ENCODE data around the gene TOB1.

TOB1 gene

DNA sequence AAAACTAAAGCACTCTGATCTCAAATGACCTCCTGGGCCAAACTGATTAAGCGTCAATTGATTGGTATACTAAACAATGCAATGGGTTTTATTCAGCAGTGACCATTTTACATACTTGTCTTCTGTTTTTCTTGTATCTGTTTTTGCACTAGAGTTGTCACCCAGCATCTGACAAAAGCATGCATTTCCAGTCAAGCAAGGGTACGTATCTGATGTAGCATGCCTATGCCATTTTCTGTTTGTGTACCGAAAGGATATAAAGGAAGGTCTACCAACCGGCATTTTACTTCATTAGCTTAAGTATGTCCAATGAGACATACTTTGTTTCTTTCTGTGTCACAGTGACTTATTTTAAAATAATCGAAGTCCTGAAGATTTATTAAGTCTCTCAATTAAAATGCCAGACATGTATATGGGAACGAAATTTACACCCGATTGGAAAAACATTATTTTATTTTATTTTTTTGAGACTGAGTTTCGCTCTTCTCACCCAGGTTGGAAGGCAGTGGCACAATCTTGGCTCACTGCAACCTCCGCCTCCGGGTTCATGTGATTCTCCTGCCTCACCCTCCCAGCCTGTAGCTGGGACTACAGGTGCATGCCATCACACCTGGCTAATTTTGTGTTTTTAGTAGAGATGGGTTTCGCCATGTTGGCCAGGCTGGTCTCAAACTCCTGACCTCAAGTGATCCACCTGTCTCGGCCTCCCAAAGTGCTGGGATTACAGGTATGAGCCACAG lies 7.5 kb downstream of the TOB1 start:
- no peak overlapping the region for H3K4me3 ChIP-seq (ENCODE audit: insufficient read depth, low read depth, low read length)
- WGBS, 2 experiments: 91 to 94% methylated on average over 12 of the region's 12 CpGs

DNA sequence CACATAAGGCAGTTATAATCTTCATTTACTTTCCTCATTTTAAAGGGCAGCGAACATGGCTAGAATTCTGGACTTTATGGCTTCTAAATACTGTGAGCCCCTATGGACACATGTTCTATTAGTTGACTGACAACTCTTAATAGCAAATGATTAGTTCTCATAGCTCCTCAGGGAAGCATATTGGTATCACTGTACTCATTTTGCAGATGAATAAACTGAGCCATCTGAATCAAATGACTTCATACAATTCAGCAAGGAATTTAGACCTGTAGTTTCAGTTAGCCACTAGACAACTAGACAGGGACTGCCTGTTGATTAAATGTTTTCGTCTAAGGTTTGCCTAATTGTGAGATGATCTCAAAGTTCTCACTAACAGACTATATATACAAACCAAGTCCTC lies 9.7 kb downstream of the TOB1 start:
- no peaks in the 10 kb centered on the region for H3K9me3 ChIP-seq (ENCODE audit: control insufficient read depth, low read length)
- WGBS, 2 experiments: 95 to 98% methylated on average over 2 of the region's 2 CpGs
- H3K36me3 ChIP-seq (ENCODE audit: control insufficient read depth, insufficient read depth, low read length): no peaks in the 10 kb centered on the region
- H3K27me3 ChIP-seq (ENCODE audit: control insufficient read depth, insufficient read depth, low read length, poor library complexity, severe bottlenecking): no peaks in the 10 kb centered on the region
- no peaks in the 10 kb centered on the region for H3K4me1 ChIP-seq (ENCODE audit: control insufficient read depth, insufficient read depth, low read length)
- H3K4me3 ChIP-seq (ENCODE audit: insufficient read depth, low read depth, low read length): no peak overlapping the region
- no peak overlapping the region for H3K27ac ChIP-seq (ENCODE audit: insufficient read depth, low read depth, low read length, poor library complexity, severe bottlenecking)

More for the DNA sequence above, 7.5 kb downstream of the TOB1 start:
- Histone ChIP-seq H3K9me3 (ENCODE audit: control insufficient read depth, low read length) (no peaks in the 10 kb centered on the region), H3K27ac (ENCODE audit: insufficient read depth, low read depth, low read length, poor library complexity, severe bottlenecking) (no peak overlapping the region), H3K36me3 (ENCODE audit: control insufficient read depth, insufficient read depth, low read length) (peaks cover 5% of the 10 kb centered on the region), H3K4me1 (ENCODE audit: control insufficient read depth, insufficient read depth, low read length) (peaks cover 6% of the 10 kb centered on the region), H3K27me3 (ENCODE audit: control insufficient read depth, insufficient read depth, low read length, poor library complexity, severe bottlenecking) (no peaks in the 10 kb centered on the region)

DNA sequence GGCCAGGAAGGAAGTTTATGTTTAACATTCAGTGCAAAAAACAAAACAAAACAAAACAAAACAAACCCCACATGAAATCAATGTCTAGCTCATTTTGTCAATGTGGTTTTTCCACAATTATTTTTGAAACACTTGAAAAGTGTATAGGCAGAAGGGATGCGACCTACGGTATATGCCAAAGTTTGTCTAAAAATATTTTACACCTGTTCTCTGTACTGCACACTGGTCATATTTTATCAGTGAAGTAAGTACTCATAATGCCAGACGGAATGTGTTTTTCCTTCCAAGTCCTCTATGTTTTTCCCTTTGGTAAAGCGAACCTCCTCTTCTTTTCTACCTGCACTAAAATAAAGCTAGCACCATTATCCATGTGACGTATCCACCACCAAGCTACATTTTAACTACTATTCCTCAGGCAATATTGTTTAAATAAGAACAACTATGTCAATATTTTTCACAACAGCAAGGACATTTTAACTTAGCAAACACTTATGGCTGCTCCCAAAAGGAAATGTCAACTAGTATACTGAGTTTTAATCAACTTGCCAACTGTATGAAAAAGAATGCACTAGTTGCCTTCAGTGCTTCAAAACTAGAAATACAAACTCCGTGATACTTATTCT lies 10.3 kb downstream of the TOB1 start:
- Histone ChIP-seq H3K27ac (ENCODE audit: insufficient read depth, low read depth, low read length, poor library complexity, severe bottlenecking) (no peak overlapping the region), H3K4me3 (ENCODE audit: insufficient read depth, low read depth, low read length) (no peak overlapping the region), H3K36me3 (ENCODE audit: control insufficient read depth, insufficient read depth, low read length) (no peaks in the 10 kb centered on the region), H3K27me3 (ENCODE audit: control insufficient read depth, insufficient read depth, low read length, poor library complexity, severe bottlenecking) (no peaks in the 10 kb centered on the region), H3K4me1 (ENCODE audit: control insufficient read depth, insufficient read depth, low read length) (no peaks in the 10 kb centered on the region), H3K9me3 (ENCODE audit: control insufficient read depth, low read length) (no peaks in the 10 kb centered on the region)
- 82 to 98% methylated on average over 5 of the region's 6 CpGs for WGBS, 2 experiments

DNA sequence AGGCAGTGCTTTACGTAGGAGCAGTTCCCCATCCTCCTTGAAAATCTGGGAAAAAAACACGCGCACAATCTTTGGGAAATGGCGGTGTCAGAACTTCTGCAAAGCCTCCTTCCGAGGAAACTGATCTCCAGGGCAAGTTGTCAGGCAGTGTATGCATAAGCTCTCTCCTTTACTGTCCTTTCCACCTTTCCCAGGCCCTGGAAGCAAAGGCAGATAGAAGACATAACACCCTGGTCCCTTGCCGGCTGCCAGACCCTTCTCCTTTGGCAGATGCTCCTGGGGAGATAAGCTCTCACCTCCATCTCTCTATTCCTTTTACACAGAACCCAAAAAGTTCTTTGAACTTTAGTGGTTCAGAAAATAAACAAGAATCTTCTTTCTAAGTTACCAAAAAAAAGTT lies 12.4 kb downstream of the TOB1 start:
- no peaks in the 10 kb centered on the region for H3K36me3 ChIP-seq (ENCODE audit: control insufficient read depth, insufficient read depth, low read length)
- 88 to 95% methylated on average over 6 of the region's 6 CpGs for WGBS, 2 experiments
- H3K27me3 ChIP-seq (ENCODE audit: control insufficient read depth, insufficient read depth, low read length, poor library complexity, severe bottlenecking): no peaks in the 10 kb centered on the region
- H3K9me3 ChIP-seq (ENCODE audit: control insufficient read depth, low read length): no peaks in the 10 kb centered on the region
- no peaks in the 10 kb centered on the region for H3K4me1 ChIP-seq (ENCODE audit: control insufficient read depth, insufficient read depth, low read length)
- H3K27ac ChIP-seq (ENCODE audit: insufficient read depth, low read depth, low read length, poor library complexity, severe bottlenecking): no peak overlapping the region
- H3K4me3 ChIP-seq (ENCODE audit: insufficient read depth, low read depth, low read length): no peak overlapping the region

DNA sequence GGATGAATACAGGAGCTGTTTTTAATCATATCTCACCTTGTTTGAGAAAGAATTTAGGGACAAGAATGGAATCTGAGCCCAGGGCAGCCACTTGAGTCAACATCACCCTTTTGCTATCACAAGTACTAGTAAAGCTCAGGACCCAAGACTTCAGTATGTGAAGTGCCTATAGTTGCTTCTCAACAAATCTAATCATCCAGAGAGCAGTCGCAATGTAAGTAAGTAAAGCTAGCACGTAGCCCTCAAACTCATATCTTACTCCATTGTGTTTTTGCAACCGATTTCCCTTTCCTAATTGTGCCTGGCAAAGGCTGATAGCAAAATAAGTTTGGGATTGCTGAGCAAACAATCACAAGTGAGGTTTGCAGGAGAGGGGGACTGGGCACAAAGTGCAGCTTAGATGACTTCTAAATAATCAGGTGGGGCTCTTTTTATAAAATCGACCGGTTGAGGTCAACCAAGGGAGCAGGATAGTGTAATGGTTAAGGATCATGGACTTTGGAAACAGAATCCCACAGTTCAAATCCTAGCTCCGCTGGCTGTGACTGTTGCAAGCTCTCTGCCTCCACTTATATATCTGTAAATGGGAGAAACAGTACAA lies 13.0 kb downstream of the TOB1 start:
- H3K27ac ChIP-seq (ENCODE audit: insufficient read depth, low read depth, low read length, poor library complexity, severe bottlenecking): no peak overlapping the region
- H3K36me3 ChIP-seq (ENCODE audit: control insufficient read depth, insufficient read depth, low read length): no peaks in the 10 kb centered on the region
- no peaks in the 10 kb centered on the region for H3K4me1 ChIP-seq (ENCODE audit: control insufficient read depth, insufficient read depth, low read length)
- H3K4me3 ChIP-seq (ENCODE audit: insufficient read depth, low read depth, low read length): no peak overlapping the region
- H3K9me3 ChIP-seq (ENCODE audit: control insufficient read depth, low read length): no peaks in the 10 kb centered on the region
- no peaks in the 10 kb centered on the region for H3K27me3 ChIP-seq (ENCODE audit: control insufficient read depth, insufficient read depth, low read length, poor library complexity, severe bottlenecking)
- 93 to 97% methylated on average over 6 of the region's 6 CpGs for WGBS, 2 experiments

DNA sequence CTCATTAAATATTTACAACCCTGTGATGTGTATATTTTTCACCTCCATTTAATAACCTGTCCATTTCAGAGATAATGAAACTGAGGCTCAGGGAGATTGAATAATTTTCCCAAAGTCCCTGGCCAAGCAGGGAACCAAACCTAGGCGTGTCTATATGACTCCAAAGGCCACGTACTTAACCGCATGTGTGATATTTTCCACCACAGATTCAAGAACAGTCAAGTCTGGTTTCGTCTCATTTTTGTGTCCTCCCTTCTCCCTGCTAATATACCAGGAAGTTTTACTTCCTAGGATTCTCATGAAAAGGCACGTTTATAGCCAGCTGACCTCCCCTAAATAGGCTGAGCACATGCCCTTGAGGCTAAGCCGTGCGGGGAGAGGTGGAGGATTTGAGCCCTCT lies 15.5 kb downstream of the TOB1 start:
- H3K9me3 ChIP-seq (ENCODE audit: control insufficient read depth, low read length): no peaks in the 10 kb centered on the region
- 88 to 91% methylated on average over 7 of the region's 7 CpGs for whole genome bisulfite sequencing, 2 experiments
- H3K4me3 ChIP-seq (ENCODE audit: insufficient read depth, low read depth, low read length): no peak overlapping the region
- no peaks in the 10 kb centered on the region for H3K27me3 ChIP-seq (ENCODE audit: control insufficient read depth, insufficient read depth, low read length, poor library complexity, severe bottlenecking)
- H3K4me1 ChIP-seq (ENCODE audit: control insufficient read depth, insufficient read depth, low read length): no peaks in the 10 kb centered on the region
- H3K27ac ChIP-seq (ENCODE audit: insufficient read depth, low read depth, low read length, poor library complexity, severe bottlenecking): no peak overlapping the region
- no peaks in the 10 kb centered on the region for H3K36me3 ChIP-seq (ENCODE audit: control insufficient read depth, insufficient read depth, low read length)

DNA sequence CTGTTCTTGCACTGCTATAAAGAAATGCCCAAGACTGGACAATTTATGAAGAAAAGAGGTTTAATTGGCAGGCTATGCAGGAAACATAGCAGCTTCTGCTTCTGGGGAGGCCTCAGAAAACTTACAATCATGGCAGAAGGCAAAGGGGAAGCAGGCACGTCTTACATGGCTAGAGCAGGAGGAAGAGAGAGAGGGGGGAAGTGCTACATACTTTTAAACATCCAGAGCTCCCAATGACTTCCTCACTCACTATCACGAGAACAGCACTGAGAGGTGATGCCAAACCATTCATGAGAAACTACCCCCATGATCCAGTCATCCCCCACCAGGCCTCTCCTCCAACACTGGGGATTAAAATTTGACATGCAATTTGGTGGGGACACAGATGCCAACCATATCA lies 17.4 kb downstream of the TOB1 start:
- 66 to 78% methylated on average over 2 of the region's 2 CpGs for WGBS, 2 experiments
- Histone ChIP-seq H3K4me3 (ENCODE audit: insufficient read depth, low read depth, low read length) (no peak overlapping the region), H3K36me3 (ENCODE audit: control insufficient read depth, insufficient read depth, low read length) (no peaks in the 10 kb centered on the region), H3K4me1 (ENCODE audit: control insufficient read depth, insufficient read depth, low read length) (no peaks in the 10 kb centered on the region), H3K9me3 (ENCODE audit: control insufficient read depth, low read length) (no peaks in the 10 kb centered on the region), H3K27me3 (ENCODE audit: control insufficient read depth, insufficient read depth, low read length, poor library complexity, severe bottlenecking) (no peaks in the 10 kb centered on the region), H3K27ac (ENCODE audit: insufficient read depth, low read depth, low read length, poor library complexity, severe bottlenecking) (no peak overlapping the region)

DNA sequence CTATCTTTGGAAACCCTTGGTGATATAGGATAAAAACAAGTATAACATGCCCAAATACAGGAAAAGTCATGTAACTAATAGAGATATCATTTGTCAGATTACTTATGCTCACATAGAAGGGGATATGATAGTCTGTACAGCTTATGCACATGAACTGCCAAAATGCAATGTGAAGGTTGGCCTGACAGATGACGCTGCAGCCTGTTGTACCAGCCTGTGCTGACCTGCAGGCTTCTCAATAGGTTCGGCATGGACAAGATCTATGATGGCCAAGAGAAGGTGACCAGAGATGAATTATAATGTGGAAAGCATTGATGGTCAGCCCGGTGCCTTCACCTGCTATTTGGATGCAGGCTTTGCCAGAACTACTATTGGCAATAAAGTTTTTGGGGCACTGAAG lies 18.1 kb downstream of the TOB1 start:
- Histone ChIP-seq H3K9me3 (ENCODE audit: control insufficient read depth, low read length) (no peaks in the 10 kb centered on the region), H3K4me3 (ENCODE audit: insufficient read depth, low read depth, low read length) (no peak overlapping the region), H3K4me1 (ENCODE audit: control insufficient read depth, insufficient read depth, low read length) (no peaks in the 10 kb centered on the region), H3K27me3 (ENCODE audit: control insufficient read depth, insufficient read depth, low read length, poor library complexity, severe bottlenecking) (no peaks in the 10 kb centered on the region), H3K27ac (ENCODE audit: insufficient read depth, low read depth, low read length, poor library complexity, severe bottlenecking) (no peak overlapping the region), H3K36me3 (ENCODE audit: control insufficient read depth, insufficient read depth, low read length) (no peaks in the 10 kb centered on the region)
- 91 to 94% methylated on average over 3 of the region's 3 CpGs for WGBS, 2 experiments

DNA sequence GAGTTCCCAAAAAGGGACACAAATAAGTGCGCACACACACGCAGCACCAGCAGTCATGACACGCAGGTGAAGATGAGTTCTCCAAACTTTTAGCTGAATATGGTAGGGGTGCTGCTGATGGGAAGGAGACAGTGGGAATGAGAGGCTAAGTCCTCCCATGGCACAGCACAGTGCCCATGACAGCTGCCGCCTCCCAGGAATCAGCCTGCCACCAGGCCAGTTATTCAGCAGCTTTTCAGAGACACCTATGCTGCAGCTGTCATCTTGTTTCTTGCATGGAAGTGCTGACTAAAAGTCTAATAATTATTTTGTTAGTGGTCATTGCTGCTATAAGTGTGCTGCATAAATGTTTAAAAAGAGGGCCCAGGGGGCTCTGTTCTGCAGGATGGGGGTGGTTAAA lies 18.6 kb downstream of the TOB1 start:
- Histone ChIP-seq H3K4me1 (ENCODE audit: control insufficient read depth, insufficient read depth, low read length) (no peaks in the 10 kb centered on the region), H3K27ac (ENCODE audit: insufficient read depth, low read depth, low read length, poor library complexity, severe bottlenecking) (no peak overlapping the region), H3K9me3 (ENCODE audit: control insufficient read depth, low read length) (no peaks in the 10 kb centered on the region), H3K27me3 (ENCODE audit: control insufficient read depth, insufficient read depth, low read length, poor library complexity, severe bottlenecking) (no peaks in the 10 kb centered on the region), H3K4me3 (ENCODE audit: insufficient read depth, low read depth, low read length) (no peak overlapping the region), H3K36me3 (ENCODE audit: control insufficient read depth, insufficient read depth, low read length) (no peaks in the 10 kb centered on the region)
- WGBS, 2 experiments: 98 to 99% methylated on average over 4 of the region's 4 CpGs

DNA sequence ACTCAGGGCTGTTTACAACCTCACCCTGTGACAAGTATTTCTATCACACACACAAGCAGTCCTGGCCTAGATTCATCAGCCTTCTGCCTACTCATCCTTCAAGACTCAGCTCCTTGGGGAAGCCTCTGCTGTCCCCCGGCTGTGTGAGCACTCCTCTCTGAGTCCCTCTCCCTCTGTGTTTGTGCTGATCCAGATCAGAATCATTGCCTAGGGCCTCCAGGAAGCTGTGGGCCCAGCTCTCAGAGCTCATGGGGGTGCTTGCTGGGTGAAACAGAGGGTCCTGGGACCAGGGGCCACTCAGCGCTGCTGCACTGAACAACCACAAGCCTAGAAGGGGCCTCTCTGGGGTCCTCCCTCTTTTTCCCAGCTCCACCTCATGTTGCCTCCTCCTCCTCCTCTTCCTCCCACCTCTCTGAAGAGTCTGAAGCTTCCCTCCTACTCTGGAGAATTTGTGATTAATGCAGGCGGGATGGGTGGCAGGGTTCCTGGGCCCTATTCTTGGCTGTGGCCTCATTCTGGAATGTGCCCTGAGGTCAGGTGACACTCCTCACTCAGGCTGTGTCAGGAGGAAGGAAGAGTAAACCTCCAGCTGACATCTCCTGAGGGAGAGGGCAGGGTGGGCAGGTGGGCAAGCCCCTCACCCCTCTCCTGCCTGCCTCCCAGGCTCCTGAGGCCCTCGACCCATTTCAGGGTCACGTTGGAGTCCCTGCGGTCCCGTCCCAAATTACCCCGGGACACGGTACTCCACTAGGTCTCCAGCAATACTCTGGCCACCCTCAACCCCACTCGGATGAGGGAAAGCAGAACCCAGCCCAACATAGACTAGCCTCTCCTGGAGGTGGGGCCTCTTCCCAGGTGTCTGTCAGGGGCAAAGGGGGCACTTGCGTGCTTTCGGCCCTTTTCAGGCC lies 20.7 kb downstream of the TOB1 start:
- Histone ChIP-seq H3K4me3 (ENCODE audit: insufficient read depth, low read depth, low read length) (no peak overlapping the region), H3K27me3 (ENCODE audit: control insufficient read depth, insufficient read depth, low read length, poor library complexity, severe bottlenecking) (no peaks in the 10 kb centered on the region), H3K4me1 (ENCODE audit: control insufficient read depth, insufficient read depth, low read length) (no peaks in the 10 kb centered on the region), H3K36me3 (ENCODE audit: control insufficient read depth, insufficient read depth, low read length) (no peaks in the 10 kb centered on the region), H3K27ac (ENCODE audit: insufficient read depth, low read depth, low read length, poor library complexity, severe bottlenecking) (no peak overlapping the region), H3K9me3 (ENCODE audit: control insufficient read depth, low read length) (no peaks in the 10 kb centered on the region)
- 87 to 89% methylated on average over 12 of the region's 12 CpGs for WGBS, 2 experiments

Data from ectodermal cell (in vitro differentiated cells).